Osteocyte (in vitro differentiated cells): ENCODE data around the gene RNF34. TPM values are rescaled to one million over a fixed set of nuclear protein-coding genes. Genes with fewer than 3 reads are reported as not detected.

ENCODE experiments used
- DNase-seq: peaks from one replicate; pipeline ENCODE4 v3.0.0; 2021; ENCODE audit warnings: mixed read lengths; ENCODE audit not compliant: unreplicated experiment; ENCODE audit errors: extremely low spot score
- H3K27ac Mint-ChIP-seq: one replicate; pipeline ENCODE4 v1.8.0; 2021; ENCODE audit warnings: mild to moderate bottlenecking, mixed read lengths; ENCODE audit not compliant: unreplicated experiment
- H3K27me3 Mint-ChIP-seq: one replicate; pipeline ENCODE4 v1.8.0; 2021; ENCODE audit warnings: mixed read lengths; ENCODE audit not compliant: unreplicated experiment
- H3K36me3 Mint-ChIP-seq: one replicate; pipeline ENCODE4 v1.8.0; 2021; ENCODE audit warnings: mixed read lengths; ENCODE audit not compliant: unreplicated experiment
- H3K4me1 Mint-ChIP-seq: one replicate; pipeline ENCODE4 v1.8.0; 2021; ENCODE audit warnings: mixed read lengths; ENCODE audit not compliant: unreplicated experiment
- H3K4me3 Mint-ChIP-seq: one replicate; pipeline ENCODE4 v1.8.0; 2021; ENCODE audit warnings: mild to moderate bottlenecking, moderate library complexity, mixed read lengths; ENCODE audit not compliant: unreplicated experiment
- H3K9me3 Mint-ChIP-seq: one replicate; pipeline ENCODE4 v1.8.0; 2021; ENCODE audit warnings: mixed read lengths; ENCODE audit not compliant: unreplicated experiment
- total RNA-seq: library from RNA; stranded (reverse); gene quantifications from 2 replicates; pipeline ENCODE4 v1.2.1, GENCODE V29; 2021
- TF ChIP-seq, protein P1 (sequence below): fragments of 200-600 bp; sonication (generic); IDR thresholded peaks from 2 replicates; pipeline ENCODE4 v1.5.0; 2021; ENCODE audit warnings: antibody characterized with exemption, mild to moderate bottlenecking, moderate library complexity

RNF34 gene
- total RNA-seq, 1 donor from 2014 or later, result 39.5 TPM

DNA sequence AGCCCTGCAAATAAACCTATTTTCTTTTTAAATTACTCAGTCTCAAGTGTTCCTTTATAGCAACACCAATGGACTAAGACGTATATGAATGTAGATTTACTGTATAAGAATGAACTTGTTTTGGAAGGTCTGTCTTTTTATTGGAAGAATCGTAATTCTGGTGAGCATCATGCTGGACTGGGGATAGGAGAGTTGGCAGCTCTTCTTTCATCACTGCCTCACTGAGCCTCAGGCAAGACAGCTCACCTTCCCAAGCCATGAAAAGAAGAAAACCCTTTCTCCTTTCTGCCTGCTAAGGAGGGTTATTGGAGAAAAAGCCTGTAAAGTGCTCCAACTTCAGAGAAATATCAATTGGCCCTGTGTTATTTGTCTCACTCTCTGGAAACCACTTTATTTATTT is 9.1 kb upstream of the RNF34 start:
- H3K36me3 Mint-ChIP-seq, result no peaks in the 10 kb centered on the region

DNA sequence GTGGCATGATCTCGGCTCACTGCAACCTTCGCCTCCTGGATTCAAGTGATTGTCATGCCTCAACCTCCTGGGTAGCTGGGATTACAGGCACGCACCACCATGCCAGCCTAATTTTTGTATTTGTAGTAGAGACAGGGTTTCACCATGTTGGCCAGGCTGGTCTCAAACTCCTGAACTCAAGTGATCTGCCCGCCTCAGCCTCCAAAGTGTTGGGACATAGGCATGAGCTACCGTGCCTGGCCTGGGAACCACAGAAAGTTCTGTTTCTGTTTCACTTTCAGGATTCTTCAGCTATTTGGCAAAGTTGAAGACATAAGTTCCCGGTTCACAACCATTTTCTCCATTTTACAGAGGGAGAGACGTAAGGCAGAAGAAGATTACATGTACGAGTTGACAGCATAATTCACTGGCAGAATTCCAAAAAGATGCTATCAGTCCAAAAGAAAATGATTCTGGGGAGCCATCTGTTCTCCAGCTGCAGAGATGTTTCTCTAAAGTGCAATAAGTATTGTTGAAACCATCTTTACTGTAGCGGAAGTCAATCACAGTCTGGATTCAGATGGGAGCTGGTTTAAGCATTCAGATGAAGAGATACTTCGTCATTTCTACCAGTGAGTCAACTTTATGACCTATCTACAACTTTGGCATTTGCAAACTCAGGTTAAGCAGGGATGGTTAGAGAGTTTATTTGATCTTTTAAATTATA is 8.1 kb upstream of the RNF34 start:
- no peak overlapping the region for H3K27ac Mint-ChIP-seq
- H3K9me3 Mint-ChIP-seq, result no peaks in the 10 kb centered on the region
- H3K36me3 Mint-ChIP-seq, result no peaks in the 10 kb centered on the region
- no peak for DNase-seq
- no peaks in the 10 kb centered on the region for H3K4me1 Mint-ChIP-seq
- H3K4me3 Mint-ChIP-seq, result no peak overlapping the region
- TF ChIP-seq, protein P1, sequence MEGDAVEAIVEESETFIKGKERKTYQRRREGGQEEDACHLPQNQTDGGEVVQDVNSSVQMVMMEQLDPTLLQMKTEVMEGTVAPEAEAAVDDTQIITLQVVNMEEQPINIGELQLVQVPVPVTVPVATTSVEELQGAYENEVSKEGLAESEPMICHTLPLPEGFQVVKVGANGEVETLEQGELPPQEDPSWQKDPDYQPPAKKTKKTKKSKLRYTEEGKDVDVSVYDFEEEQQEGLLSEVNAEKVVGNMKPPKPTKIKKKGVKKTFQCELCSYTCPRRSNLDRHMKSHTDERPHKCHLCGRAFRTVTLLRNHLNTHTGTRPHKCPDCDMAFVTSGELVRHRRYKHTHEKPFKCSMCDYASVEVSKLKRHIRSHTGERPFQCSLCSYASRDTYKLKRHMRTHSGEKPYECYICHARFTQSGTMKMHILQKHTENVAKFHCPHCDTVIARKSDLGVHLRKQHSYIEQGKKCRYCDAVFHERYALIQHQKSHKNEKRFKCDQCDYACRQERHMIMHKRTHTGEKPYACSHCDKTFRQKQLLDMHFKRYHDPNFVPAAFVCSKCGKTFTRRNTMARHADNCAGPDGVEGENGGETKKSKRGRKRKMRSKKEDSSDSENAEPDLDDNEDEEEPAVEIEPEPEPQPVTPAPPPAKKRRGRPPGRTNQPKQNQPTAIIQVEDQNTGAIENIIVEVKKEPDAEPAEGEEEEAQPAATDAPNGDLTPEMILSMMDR, result no peak
- no peaks in the 10 kb centered on the region for H3K27me3 Mint-ChIP-seq

More for the DNA sequence above, 9.1 kb upstream of the RNF34 start:
- Mint-ChIP-seq H3K4me3 (no peak overlapping the region), H3K9me3 (no peaks in the 10 kb centered on the region), H3K27me3 (no peaks in the 10 kb centered on the region), H3K4me1 (no peaks in the 10 kb centered on the region), H3K27ac (no peak overlapping the region)
- TF ChIP-seq, protein P1, result no peak
- no peak for DNase-seq

DNA sequence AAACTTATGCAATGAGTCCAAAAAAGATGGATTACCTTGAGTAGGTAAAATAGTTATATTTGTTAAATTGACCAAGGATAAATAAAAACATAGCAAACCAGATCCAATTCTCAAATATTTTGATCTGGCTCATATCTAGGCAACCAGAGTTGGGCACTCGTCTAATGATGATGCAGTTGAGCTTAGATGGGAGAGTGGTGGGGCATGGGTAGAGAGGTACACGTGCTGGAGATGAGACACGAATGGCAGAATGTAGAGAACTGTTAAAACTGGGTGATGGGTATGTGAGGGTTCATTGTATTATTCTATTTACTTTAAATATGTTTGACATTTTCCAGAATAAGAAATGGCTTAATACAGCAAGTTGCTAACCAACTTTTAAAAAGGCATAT is 7.6 kb upstream of the RNF34 start:
- DNase-seq, result no peak
- no peak overlapping the region for H3K27ac Mint-ChIP-seq
- H3K4me1 Mint-ChIP-seq, result no peaks in the 10 kb centered on the region
- H3K9me3 Mint-ChIP-seq, result no peaks in the 10 kb centered on the region
- H3K27me3 Mint-ChIP-seq, result no peaks in the 10 kb centered on the region
- H3K4me3 Mint-ChIP-seq, result no peak overlapping the region
- TF ChIP-seq, protein P1, result no peak
- no peaks in the 10 kb centered on the region for H3K36me3 Mint-ChIP-seq

DNA sequence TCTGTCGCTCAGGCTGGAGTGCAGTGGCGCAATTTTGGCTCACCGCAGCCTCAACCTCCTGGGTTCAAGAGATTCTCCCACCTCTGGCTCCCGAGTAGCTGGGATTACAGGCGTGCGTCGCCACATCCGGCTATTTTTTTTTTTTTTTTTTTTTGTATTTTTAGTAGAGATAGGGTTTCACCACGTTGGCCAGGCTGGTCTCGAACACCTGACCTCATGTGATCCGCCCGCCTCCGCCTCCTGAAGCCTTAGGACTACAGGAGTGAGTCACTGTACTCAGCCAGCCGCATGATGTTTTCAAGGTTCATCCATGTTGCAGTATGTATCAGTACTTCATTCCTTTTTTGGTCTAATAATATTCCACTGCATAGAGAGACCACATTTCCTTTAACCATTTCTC is 2.4 kb upstream of the RNF34 start:
- Mint-ChIP-seq H3K9me3 (no peaks in the 10 kb centered on the region), H3K27ac (no peak overlapping the region), H3K4me3 (no peak overlapping the region), H3K36me3 (no peaks in the 10 kb centered on the region), H3K27me3 (no peaks in the 10 kb centered on the region), H3K4me1 (peaks cover 27% of the 10 kb centered on the region)
- no peak for DNase-seq
- TF ChIP-seq, protein P1, result no peak

DNA sequence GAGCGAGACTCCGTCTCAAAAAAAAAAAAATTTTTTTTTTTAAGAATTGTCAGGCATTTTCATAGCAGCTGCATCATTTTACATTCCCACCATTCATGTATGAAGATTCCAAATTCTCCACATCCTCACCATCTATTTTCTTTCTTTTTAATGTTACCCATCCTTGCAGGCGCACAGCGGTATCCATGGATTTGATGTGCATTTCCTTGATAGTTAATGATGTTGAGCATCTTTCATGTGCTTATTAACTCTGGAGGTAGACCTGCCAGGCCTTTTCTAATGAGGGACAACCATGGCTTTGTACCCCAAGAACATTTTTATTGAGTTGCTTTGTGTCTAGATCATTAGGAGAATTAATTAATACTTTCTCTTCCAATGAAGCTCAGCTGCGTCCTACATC is 1.6 kb upstream of the RNF34 start:
- Mint-ChIP-seq H3K4me3 (peak overlapping the region; percentile 90), H3K27me3 (no peaks in the 10 kb centered on the region), H3K9me3 (no peaks in the 10 kb centered on the region), H3K36me3 (no peaks in the 10 kb centered on the region), H3K4me1 (peaks cover 32% of the 10 kb centered on the region), H3K27ac (no peak overlapping the region)
- TF ChIP-seq, protein P1, result no peak
- DNase-seq, result no peak
